AG04450 (cell line): ENCODE measurements around the gene BORCS8. TPM values are rescaled to one million over a fixed set of nuclear protein-coding genes. Genes with fewer than 3 reads are reported as not detected.

ENCODE experiments used
- CTCF ChIA-PET: fragments of 300-600, 350-600 bp; formaldehyde crosslinking; extraction: SDS; loops from one replicate; lab custom pipeline; 2022; ENCODE audit warnings: antibody characterized with exemption, inconsistent platforms; lab: Charles Lee
- POLR2A ChIA-PET: fragments of 350-600 bp; formaldehyde crosslinking; extraction: SDS; loops from one replicate; lab custom pipeline; 2021; ENCODE audit warnings: antibody characterized with exemption, inconsistent platforms; lab: Yijun Ruan, JAX
- DNase-seq: peaks from one replicate; pipeline ENCODE4 v3.0.0-alpha.2; 2011; ENCODE audit warnings: low read depth, low spot score
- H3K27ac ChIP-seq: one replicate; pipeline ENCODE4 v1.5.1; 2012; ENCODE audit warnings: low read depth, low read length, control low read depth
- H3K27me3 ChIP-seq: one replicate; pipeline ENCODE4 v1.6.0; 2012; ENCODE audit warnings: low read length; ENCODE audit not compliant: control insufficient read depth, insufficient read depth
- H3K4me3 ChIP-seq: 2 replicates; pipeline ENCODE4 v1.5.1; 2011; ENCODE audit warnings: mild to moderate bottlenecking, low read depth, low read length, control low read depth
- H3K9me3 ChIP-seq: 2 replicates; pipeline ENCODE4 v1.5.1; 2012; ENCODE audit warnings: low read length; ENCODE audit not compliant: control insufficient read depth, insufficient read depth
- CTCF ChIP-seq: IDR thresholded peaks from 2 replicates; pipeline ENCODE4 v1.5.1; 2011; ENCODE audit warnings: low read depth, low read length, control low read depth, inconsistent platforms
- polyA plus RNA-seq: library from polyadenylated mRNA; depleted of rRNA; stranded (reverse); fragments of >200 nt; gene quantifications from 2 replicates; pipeline ENCODE4 v1.2.3, GENCODE V29; 2011

The BORCS8 gene
- polyA plus RNA-seq, 1 experiment: 16.6 TPM

- Histone ChIP-seq H3K4me3 (no peak overlapping the region), H3K9me3 (no peaks in the 10 kb centered on the region; the same call in 1 of the 2 replicates), H3K27me3 (peaks cover 2% of the 10 kb centered on the region), H3K27ac (no peak overlapping the region)
- ChIA-PET CTCF (interaction anchor here (0.7 kb wide), 1 partner anchor 88 kb away, joined by 5 read pairs; no protein-coding TSS in a partner anchor), POLR2A (interaction anchor here (0.7 kb wide), 3 partner anchors 16 to 311 kb away, joined by 6 to 10 read pairs (median 7); no protein-coding TSS in a partner anchor)
- no peak for TF ChIP-seq CTCF
- no peak for DNase-seq
Observed at GRCh38 chr19:19204181-19204580, 12.2 kb upstream of the BORCS8 start.

- Histone ChIP-seq H3K27ac (no peak within 1 kb of the TSS), H3K4me3 (peak within 1 kb of the TSS; percentile 65), H3K27me3 (peaks cover 2% of the 10 kb centered on the region), H3K9me3 (no peaks in the 10 kb centered on the region; the same call in 1 of the 2 replicates)
- POLR2A ChIA-PET: interaction anchor here (0.7 to 1.7 kb wide), 6 partner anchors 11 to 312 kb away, joined by 3 to 22 read pairs (median 6); partner anchors contain the start of genes BORCS8 and RFXANK
- DNase-seq: peak; percentile 68
- no peak for TF ChIP-seq CTCF
- CTCF ChIA-PET: interaction anchor here (0.7 to 0.9 kb wide), 3 partner anchors 14 to 145 kb away, joined by 3 to 5 read pairs (median 3); no protein-coding TSS in a partner anchor
Observed at GRCh38 chr19:19203012-19203856, 11.3 kb upstream of the BORCS8 start, which contains the start of gene NR2C2AP. NR2C2AP (minus strand) TSS chr19:19203414; CDS start chr19:19203060, 354 bp downstream.

DNA sequence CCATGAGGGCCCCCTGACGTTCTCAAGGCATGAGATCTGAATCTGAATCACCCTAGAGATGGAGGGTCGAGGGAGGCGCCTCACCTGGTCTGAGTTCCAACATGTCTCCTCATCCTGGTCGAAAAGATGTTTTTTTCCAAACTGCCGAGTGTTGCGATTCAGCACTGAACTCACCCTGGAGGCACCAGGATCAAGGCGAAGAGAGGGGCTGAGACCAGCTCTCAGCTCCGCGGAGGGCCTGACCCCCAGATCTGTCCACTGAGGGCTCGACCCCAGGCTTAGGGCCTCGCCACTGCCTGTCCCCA lies 10.7 kb upstream of the BORCS8 start:
- DNase-seq: no peak
- peak overlapping the region; percentile 65 for H3K4me3 ChIP-seq
- H3K27ac ChIP-seq: no peak overlapping the region
- no peaks in the 10 kb centered on the region; the same call in 1 of the 2 replicates for H3K9me3 ChIP-seq
- POLR2A ChIA-PET: interaction anchor here (0.9 to 1.7 kb wide), 3 partner anchors 10 to 120 kb away, joined by 3 to 22 read pairs (median 6); partner anchors contain the start of genes BORCS8 and RFXANK
- CTCF ChIA-PET: interaction anchor here (0.9 kb wide), 1 partner anchor 28 kb away, joined by 3 read pairs; no protein-coding TSS in a partner anchor
- peaks cover 2% of the 10 kb centered on the region for H3K27me3 ChIP-seq
- no peak for TF ChIP-seq CTCF

DNA sequence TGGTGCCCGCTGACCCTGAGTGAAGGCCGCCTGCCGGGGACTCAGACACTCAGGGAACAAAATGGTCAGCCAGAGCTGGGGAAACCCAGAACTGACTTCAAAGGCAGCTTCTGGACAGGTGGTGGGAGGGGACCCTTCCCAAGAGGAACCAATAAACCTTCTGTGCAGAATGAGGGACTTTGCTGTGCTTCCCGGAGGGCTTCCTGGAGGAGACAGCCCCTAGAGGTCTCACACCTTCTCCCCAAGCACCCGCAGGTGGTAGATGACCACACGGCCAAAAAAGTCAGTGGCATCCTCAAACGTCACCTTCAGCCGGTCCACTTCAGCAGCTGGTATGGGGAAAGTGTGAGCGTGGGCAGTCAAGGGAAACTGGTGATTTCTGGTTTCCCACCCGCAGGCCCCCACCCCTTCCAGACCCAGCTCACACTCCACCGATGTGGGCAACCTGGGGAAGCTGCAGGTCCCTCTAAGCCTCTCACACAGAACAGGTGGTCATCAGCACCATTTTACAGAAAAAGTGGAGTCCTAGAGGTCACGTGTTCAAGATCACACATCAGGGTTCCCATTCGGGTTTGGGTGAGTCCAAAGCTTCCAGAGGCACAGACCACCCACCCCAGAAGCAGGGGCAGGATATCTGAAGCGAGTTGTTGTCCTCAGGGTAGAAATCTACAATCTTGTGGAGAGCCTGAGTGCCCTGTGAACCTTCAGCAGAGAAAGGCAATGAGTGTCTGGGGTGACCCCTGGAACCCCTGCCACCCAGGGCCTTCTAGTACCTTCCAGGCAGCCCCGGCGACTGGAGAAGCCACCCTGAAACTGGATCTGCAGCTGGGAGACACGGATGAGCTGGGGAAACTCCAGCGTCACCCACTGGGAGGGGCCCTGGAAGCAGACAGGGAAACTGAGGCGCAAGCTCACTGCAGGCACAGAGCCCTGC lies 10.0 kb upstream of the BORCS8 start:
- ChIA-PET CTCF (interaction anchor here (1.1 kb wide), 1 partner anchor 56 kb away, joined by 3 read pairs; no protein-coding TSS in a partner anchor), POLR2A (interaction anchor here (0.9 to 1.7 kb wide), 2 partner anchors 10 to 120 kb away, joined by 6 to 22 read pairs; partner anchors contain the start of genes BORCS8 and RFXANK)
- no peak overlapping the region for H3K27ac ChIP-seq
- peak overlapping the region; percentile 65 for H3K4me3 ChIP-seq
- no peaks in the 10 kb centered on the region; the same call in 1 of the 2 replicates for H3K9me3 ChIP-seq
- no peak for DNase-seq
- TF ChIP-seq CTCF: no peak
- peaks cover 2% of the 10 kb centered on the region for H3K27me3 ChIP-seq
